ENCODE data around the gene PRKCQ. TPM values are rescaled to one million over a fixed set of nuclear protein-coding genes. Genes with fewer than 3 reads are reported as not detected.
A peak's percentile ranks its signal among the peaks of the same experiment; 100 is the strongest.

Gene PRKCQ
- total and polyA plus RNA-seq, 2 of the 8 experiments (the other 6 are each of a cell fraction or from before 2014, with no cell fraction given): 9.1 to 22.6 TPM

DNA sequence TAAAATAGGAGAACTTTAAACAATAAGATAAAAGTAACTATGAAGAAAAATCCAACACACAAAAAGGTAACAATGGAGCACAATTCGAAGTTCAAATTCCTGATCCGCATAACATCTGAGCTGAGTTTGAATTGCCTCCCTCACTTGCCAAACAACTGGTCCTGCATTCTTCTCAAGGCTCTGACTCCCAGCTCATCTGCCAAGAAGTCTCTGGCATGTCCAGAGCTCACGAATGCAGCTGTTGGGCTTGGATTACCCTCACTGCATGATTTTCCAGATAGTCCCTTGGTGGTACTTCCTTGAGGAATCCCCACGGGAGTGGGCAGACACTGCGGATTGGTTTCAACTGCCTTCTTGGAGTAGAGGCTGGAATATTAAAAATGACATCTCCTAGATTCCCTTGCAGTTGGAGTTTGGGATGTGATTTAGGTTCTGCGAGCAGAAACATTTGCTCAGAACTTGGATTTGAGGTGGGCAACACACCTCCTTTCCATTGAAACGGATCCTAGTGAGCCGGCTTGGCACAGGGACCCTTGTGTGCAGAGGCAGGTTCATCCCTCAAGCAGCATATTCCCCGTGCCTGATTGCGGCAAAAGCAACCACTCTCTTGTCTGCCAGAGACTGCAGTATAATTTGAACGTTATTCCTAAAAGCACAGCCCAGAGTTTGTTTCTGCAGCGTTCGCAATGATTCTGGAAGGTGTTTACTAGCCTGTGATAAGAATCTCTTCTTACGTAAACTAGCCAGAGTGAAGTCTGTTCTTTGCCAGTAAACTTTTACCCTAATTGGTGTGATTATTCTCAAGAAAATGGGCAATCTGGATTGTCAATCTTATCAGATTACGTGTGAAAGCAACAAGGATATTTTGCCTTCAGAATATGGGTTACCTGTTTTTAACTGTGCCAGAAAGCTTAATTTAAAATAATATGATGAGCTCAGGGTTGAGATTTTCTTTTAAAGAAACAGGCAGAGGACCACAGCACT, 23.4 kb upstream of the PRKCQ start:
- Histone ChIP-seq H2BK15ac (ENCODE audit: low read length) (0 out of 2 replicates have a peak overlapping the region, but pooled peaks have one; percentile 14), H3K23ac (ENCODE audit: insufficient read length) (no peak overlapping the region), H4K20me1 (replicated peaks in 1 of 2; ENCODE audit: control insufficient read depth in 1 of 2, insufficient read depth in 2 of 2, low read length in 2 of 2) (no peaks in the 10 kb centered on the region), H2AK5ac (ENCODE audit: low read depth, low read length) (no peak overlapping the region), H3K79me2 (ENCODE audit: control insufficient read depth in 1 of 2, insufficient read depth in 2 of 2, low read length in 2 of 2) (no peaks in the 10 kb centered on the region), H3K9ac (replicated peaks in 1 of 4; ENCODE audit: extremely low read depth in 1 of 4, low read depth in 3 of 4, low read length in 3 of 4) (no peak overlapping the region), H3K27me3 (replicated peaks in 1 of 4; ENCODE audit: control insufficient read depth in 3 of 4, extremely low read depth in 1 of 4, insufficient read depth in 3 of 4, low read length in 3 of 4) (no peaks in the 10 kb centered on the region; a peak in 1 of 7 replicates), H3K79me1 (ENCODE audit: low read depth, low read length) (no peaks in the 10 kb centered on the region), H2BK5ac (ENCODE audit: low read depth, low read length) (no peak overlapping the region), H2BK12ac (ENCODE audit: low read depth, low read length) (no peak overlapping the region), H4K5ac (ENCODE audit: insufficient read length, low read depth, low read length) (no peak overlapping the region), H3K36me3 (ENCODE audit: control insufficient read depth in 2 of 4, insufficient read depth in 4 of 4, low read length in 3 of 4) (no peaks in the 10 kb centered on the region; a peak in 2 of 8 replicates), H3K4me1 (replicated peaks in 1 of 4; ENCODE audit: control insufficient read depth in 3 of 4, insufficient read depth in 4 of 4, low read length in 3 of 4) (peaks cover 0 to 6% (median 3%) of the 10 kb centered on the region in 4 experiments; a peak in 3 of 7 replicates), H3K4me2 (ENCODE audit: insufficient read depth in 1 of 2, low read depth in 2 of 2, low read length in 2 of 2) (no peak overlapping the region), H4K8ac (ENCODE audit: extremely low read depth, insufficient read depth, low read length) (no peak overlapping the region), H3K14ac (ENCODE audit: insufficient read length) (no peak overlapping the region), H2BK20ac (ENCODE audit: low read length) (no peak overlapping the region), H3K18ac (ENCODE audit: extremely low read depth, low read length) (no peak overlapping the region), H3K4ac (replicated peaks; ENCODE audit: insufficient read length, low read depth, low read length) (no peak overlapping the region), H3K23me2 (ENCODE audit: low read depth, low read length) (no peaks in the 10 kb centered on the region), H3K56ac (replicated peaks; ENCODE audit: insufficient read length, low read depth, low read length) (no peak overlapping the region), H3K9me3 (ENCODE audit: insufficient read depth in 2 of 2, low read depth in 1 of 2, low read length in 1 of 2) (peaks cover 2% of the 10 kb centered on the region in 2 experiments; a peak in 1 of 4 replicates), H2BK120ac (replicated peaks; ENCODE audit: low read depth, low read length) (no peak overlapping the region), H4K91ac (replicated peaks; ENCODE audit: insufficient read length, low read length) (no peak overlapping the region), H2AFZ (ENCODE audit: low read length) (0 out of 2 replicates have a peak overlapping the region, but pooled peaks have one; percentile 51), H3K4me3 (ENCODE audit: extremely low read depth in 1 of 4, insufficient read depth in 2 of 4, low read depth in 3 of 4, low read length in 4 of 4) (no peak overlapping the region), H3K27ac (ENCODE audit: low read depth, low read length) (no peak overlapping the region)
- WGBS, 2 experiments (ENCODE audit: extremely low coverage in 1 of 2, insufficient coverage in 1 of 2, insufficient read length in 1 of 2, insufficient replicate concordance in 2 of 2, low coverage in 1 of 2, low lambda C conversion rate in 2 of 2, missing lambda C conversion rate in 1 of 2): 90% methylated on average over 15 of the region's 15 CpGs; no CpG with 5 or more reads in 1 of the 2 experiments
- FAIRE-seq (no peak), DNase-seq (ENCODE audit: low read depth in 1 of 2, low spot score in 2 of 2) (no peak)
- CTCF ChIA-PET (ENCODE audit: partially characterized antibody): interaction anchor here (0.9 to 1.7 kb wide), 4 partner anchors 23 to 66 kb away, joined by 3 to 6 read pairs (median 4); partner anchors contain the start of gene PRKCQ
- POLR2A ChIA-PET (ENCODE audit: partially characterized antibody): no interaction called here
- no peak for TF ChIP-seq KDM5A (IDR thresholded peaks at IDR 0.05; ENCODE audit: low read length)
- TF ChIP-seq RFX5 (IDR thresholded peaks at IDR 0.05; ENCODE audit: borderline replicate concordance, low read depth, low read length): no peak
- no peak for TF ChIP-seq CEBPB (IDR thresholded peaks at IDR 0.05; ENCODE audit: low read depth, low read length)
- TF ChIP-seq, protein P1, sequence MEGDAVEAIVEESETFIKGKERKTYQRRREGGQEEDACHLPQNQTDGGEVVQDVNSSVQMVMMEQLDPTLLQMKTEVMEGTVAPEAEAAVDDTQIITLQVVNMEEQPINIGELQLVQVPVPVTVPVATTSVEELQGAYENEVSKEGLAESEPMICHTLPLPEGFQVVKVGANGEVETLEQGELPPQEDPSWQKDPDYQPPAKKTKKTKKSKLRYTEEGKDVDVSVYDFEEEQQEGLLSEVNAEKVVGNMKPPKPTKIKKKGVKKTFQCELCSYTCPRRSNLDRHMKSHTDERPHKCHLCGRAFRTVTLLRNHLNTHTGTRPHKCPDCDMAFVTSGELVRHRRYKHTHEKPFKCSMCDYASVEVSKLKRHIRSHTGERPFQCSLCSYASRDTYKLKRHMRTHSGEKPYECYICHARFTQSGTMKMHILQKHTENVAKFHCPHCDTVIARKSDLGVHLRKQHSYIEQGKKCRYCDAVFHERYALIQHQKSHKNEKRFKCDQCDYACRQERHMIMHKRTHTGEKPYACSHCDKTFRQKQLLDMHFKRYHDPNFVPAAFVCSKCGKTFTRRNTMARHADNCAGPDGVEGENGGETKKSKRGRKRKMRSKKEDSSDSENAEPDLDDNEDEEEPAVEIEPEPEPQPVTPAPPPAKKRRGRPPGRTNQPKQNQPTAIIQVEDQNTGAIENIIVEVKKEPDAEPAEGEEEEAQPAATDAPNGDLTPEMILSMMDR (IDR thresholded peaks at IDR 0.05; ENCODE audit: control extremely low read depth in 1 of 3, insufficient read depth in 1 of 3, low read depth in 1 of 3, low read length in 3 of 3): no peak
- no peak for TF ChIP-seq YY1 (IDR thresholded peaks at IDR 0.05; ENCODE audit: low read depth, low read length)
- TF ChIP-seq, protein P2, sequence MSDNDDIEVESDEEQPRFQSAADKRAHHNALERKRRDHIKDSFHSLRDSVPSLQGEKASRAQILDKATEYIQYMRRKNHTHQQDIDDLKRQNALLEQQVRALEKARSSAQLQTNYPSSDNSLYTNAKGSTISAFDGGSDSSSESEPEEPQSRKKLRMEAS (IDR thresholded peaks at IDR 0.05): no peak
- no peak for TF ChIP-seq RBBP5 (IDR thresholded peaks at IDR 0.05; ENCODE audit: borderline replicate concordance, low read depth, low read length)
- TF ChIP-seq HDAC6 (IDR thresholded peaks at IDR 0.05; ENCODE audit: low read depth, low read length): no peak
